Measurements from ENCODE around the gene NUCB2.
A peak's percentile ranks its signal among the peaks of the same experiment; 100 is the strongest.

NUCB2 gene

GRCh38 chr11:17333799-17334586 lies 57.5 kb downstream of the NUCB2 start:
- no peak for DNase-seq (ENCODE audit: low spot score)
- Histone ChIP-seq H3K27ac (no peak overlapping the region), H3K4me3 (no peak overlapping the region)
- no peak for TF ChIP-seq CTCF (IDR thresholded peaks at IDR 0.05)

- no peak overlapping the region for H3K27ac ChIP-seq
- H3K4me3 ChIP-seq = no peak overlapping the region
- no peak for DNase-seq (ENCODE audit: low spot score)
- no peak for TF ChIP-seq CTCF (IDR thresholded peaks at IDR 0.05)
Measured at GRCh38 chr11:17343257-17343656, 66.7 kb downstream of the NUCB2 start.

- no peak for DNase-seq (ENCODE audit: low spot score)
- no peak for TF ChIP-seq CTCF (IDR thresholded peaks at IDR 0.05)
- no peak overlapping the region for H3K27ac ChIP-seq
- H3K4me3 ChIP-seq = no peak overlapping the region
Measured at GRCh38 chr11:17343907-17344306, 67.4 kb downstream of the NUCB2 start.

GRCh38 chr11:17347676-17348075 lies 71.1 kb downstream of the NUCB2 start:
- TF ChIP-seq CTCF (IDR thresholded peaks at IDR 0.05) = no peak
- no peak for DNase-seq (ENCODE audit: low spot score)
- H3K4me3 ChIP-seq = no peak overlapping the region
- H3K27ac ChIP-seq = no peak overlapping the region

GRCh38 chr11:17350455-17351171 lies 74.1 kb downstream of the NUCB2 start:
- Histone ChIP-seq H3K27ac (no peak overlapping the region), H3K4me3 (peak overlapping the region; percentile 84)
- no peak for DNase-seq (ENCODE audit: low spot score)
- TF ChIP-seq CTCF (IDR thresholded peaks at IDR 0.05) = no peak

- no peak for TF ChIP-seq CTCF (IDR thresholded peaks at IDR 0.05)
- H3K27ac ChIP-seq = peak overlapping the region; percentile 16 to 92
- no peak for DNase-seq (ENCODE audit: low spot score)
- peak overlapping the region; percentile 84 for H3K4me3 ChIP-seq
Measured at GRCh38 chr11:17351172-17351509, 74.6 kb downstream of the NUCB2 start.

Measured in coronary artery (tissue), 2 donors.